ENCODE data around the gene OR11A1. TPM values are rescaled to one million over a fixed set of nuclear protein-coding genes. Genes with fewer than 3 reads are reported as not detected.

The OR11A1 gene
- total and polyA plus RNA-seq, 12 donors: not detected

DNA sequence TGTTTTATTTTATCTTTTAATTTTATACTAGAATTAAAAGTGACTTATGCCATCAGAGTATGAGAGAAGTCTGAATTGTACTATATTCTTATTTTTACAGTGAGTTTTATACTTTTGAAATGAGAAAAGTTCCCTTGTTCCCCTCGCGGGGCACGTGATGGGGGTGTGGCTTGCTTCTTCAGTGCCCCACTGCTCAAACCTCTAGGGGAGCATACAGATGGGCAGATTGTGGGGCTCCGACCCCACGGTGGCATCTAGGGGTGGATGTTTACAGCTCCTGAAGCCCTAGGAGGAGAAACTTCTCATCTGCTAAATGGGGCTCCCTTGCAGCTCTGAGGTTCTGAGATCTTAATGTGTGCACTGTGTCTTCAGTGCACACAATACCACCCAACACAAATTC is 42.8 kb upstream of the OR11A1 start:
- Histone ChIP-seq H3K4me1 (replicated peaks in 1 of 2) (no peaks in the 10 kb centered on the region), H3K36me3 (replicated peaks in 1 of 2) (no peaks in the 10 kb centered on the region), H3K9me3 (replicated peaks in 1 of 3) (no peaks in the 10 kb centered on the region), H3K27me3 (no peaks in the 10 kb centered on the region), H3K27ac (no peak overlapping the region), H3K4me3 (no peak overlapping the region)
- 70 to 81% (median 79%) methylated on average over 5 of the region's 5 CpGs for WGBS, 4 donors
- no peak for TF ChIP-seq POLR2A (IDR thresholded peaks at IDR 0.05)
- TF ChIP-seq, protein P1, sequence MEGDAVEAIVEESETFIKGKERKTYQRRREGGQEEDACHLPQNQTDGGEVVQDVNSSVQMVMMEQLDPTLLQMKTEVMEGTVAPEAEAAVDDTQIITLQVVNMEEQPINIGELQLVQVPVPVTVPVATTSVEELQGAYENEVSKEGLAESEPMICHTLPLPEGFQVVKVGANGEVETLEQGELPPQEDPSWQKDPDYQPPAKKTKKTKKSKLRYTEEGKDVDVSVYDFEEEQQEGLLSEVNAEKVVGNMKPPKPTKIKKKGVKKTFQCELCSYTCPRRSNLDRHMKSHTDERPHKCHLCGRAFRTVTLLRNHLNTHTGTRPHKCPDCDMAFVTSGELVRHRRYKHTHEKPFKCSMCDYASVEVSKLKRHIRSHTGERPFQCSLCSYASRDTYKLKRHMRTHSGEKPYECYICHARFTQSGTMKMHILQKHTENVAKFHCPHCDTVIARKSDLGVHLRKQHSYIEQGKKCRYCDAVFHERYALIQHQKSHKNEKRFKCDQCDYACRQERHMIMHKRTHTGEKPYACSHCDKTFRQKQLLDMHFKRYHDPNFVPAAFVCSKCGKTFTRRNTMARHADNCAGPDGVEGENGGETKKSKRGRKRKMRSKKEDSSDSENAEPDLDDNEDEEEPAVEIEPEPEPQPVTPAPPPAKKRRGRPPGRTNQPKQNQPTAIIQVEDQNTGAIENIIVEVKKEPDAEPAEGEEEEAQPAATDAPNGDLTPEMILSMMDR (IDR thresholded peaks at IDR 0.05): no peak
- DNase-seq: no peak
- intact Hi-C loops (cut with DNase I): no loop called here

DNA sequence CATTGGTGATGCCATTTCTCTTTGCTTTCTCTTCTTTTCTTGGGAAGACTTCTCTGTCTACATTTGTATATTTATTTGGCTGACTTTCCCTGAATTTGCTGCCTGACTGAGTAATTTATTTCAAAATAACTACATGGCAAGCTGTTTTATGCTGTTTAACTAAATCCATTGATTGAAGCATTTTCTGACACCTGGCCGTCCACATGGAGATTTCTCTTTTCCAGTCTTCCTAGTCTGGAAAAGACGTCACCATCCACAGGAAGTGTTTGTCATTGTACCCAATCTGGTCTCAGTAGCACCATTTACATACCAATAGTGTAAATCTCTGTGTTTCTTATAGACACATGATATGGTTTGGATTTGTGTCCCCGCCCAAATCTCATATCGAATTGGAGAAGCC is 40.1 kb upstream of the OR11A1 start:
- 61 to 78% (median 77%) methylated on average over 4 of the region's 4 CpGs for WGBS, 4 donors
- no peaks in the 10 kb centered on the region for H3K27me3 ChIP-seq
- no peaks in the 10 kb centered on the region for H3K4me1 ChIP-seq (replicated peaks in 1 of 2)
- H3K27ac ChIP-seq: no peak overlapping the region
- H3K9me3 ChIP-seq (replicated peaks in 1 of 3): no peaks in the 10 kb centered on the region
- intact Hi-C loops (cut with DNase I): no loop called here
- TF ChIP-seq, protein P1 (IDR thresholded peaks at IDR 0.05): no peak
- no peak for TF ChIP-seq POLR2A (IDR thresholded peaks at IDR 0.05)
- DNase-seq: no peak
- H3K36me3 ChIP-seq (replicated peaks in 1 of 2): no peaks in the 10 kb centered on the region
- H3K4me3 ChIP-seq: no peak overlapping the region

DNA sequence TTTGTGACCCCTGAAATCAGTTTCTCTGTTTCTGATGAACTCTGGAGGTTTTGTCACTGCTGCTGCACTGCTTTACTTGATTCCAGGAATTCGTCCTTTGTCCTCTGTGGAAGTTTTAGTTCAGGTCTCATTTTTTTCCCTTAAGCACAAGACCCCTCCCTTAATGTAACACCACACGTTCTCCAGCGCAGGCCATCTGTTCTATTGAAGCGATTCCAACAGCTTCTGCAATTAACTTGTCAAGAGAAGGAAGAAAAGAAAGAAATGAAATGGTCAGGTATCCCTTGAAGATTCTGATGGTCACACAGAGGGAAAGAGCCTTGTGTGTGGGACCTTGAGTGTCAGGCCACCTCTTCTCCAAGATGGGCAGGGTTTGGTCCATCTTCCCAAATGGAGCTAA is 38.7 kb upstream of the OR11A1 start:
- intact Hi-C loops (cut with DNase I): no loop called here
- Histone ChIP-seq H3K4me3 (no peak overlapping the region), H3K27ac (no peak overlapping the region), H3K27me3 (no peaks in the 10 kb centered on the region), H3K9me3 (replicated peaks in 1 of 3) (no peaks in the 10 kb centered on the region), H3K36me3 (replicated peaks in 1 of 2) (no peaks in the 10 kb centered on the region), H3K4me1 (replicated peaks in 1 of 2) (no peaks in the 10 kb centered on the region)
- no peak for TF ChIP-seq POLR2A (IDR thresholded peaks at IDR 0.05)
- TF ChIP-seq, protein P1 (IDR thresholded peaks at IDR 0.05): no peak
- WGBS, 4 donors: 63 to 67% (median 66%) methylated on average over 4 of the region's 4 CpGs
- no peak for DNase-seq

DNA sequence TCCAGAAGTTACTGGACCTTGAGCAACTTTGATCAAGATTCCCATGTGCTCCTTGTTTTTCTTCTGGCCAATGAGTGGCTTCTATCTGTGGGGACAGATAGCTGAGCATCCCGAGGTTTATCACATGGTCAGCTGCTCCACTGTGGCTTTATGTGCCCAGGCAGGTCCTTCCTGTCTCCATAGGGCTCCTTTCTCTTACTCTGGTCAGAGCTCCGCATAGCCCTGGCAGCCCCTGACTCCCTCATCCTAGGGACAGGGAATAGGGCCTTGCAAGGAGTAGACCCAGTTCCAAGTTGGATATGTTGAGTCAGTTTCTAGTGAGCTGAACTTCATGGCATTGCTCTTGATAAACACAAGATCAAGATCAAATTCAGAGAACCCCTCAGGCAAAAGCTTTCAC is 37.3 kb upstream of the OR11A1 start:
- Histone ChIP-seq H3K4me1 (replicated peaks in 1 of 2) (no peaks in the 10 kb centered on the region), H3K27me3 (no peaks in the 10 kb centered on the region), H3K9me3 (replicated peaks in 1 of 3) (no peaks in the 10 kb centered on the region), H3K4me3 (no peak overlapping the region), H3K36me3 (replicated peaks in 1 of 2) (no peaks in the 10 kb centered on the region), H3K27ac (no peak overlapping the region)
- TF ChIP-seq, protein P1 (IDR thresholded peaks at IDR 0.05): no peak
- no peak for TF ChIP-seq POLR2A (IDR thresholded peaks at IDR 0.05)
- WGBS, 4 donors: 59 to 91% (median 63%) methylated on average over 1 to 2 of the region's 2 CpGs
- intact Hi-C loops (cut with DNase I): no loop called here
- DNase-seq: no peak

Data from adrenal gland (tissue), 12 donors.